ENCODE measurements around the gene EPB41L4B. TPM values are rescaled to one million over a fixed set of nuclear protein-coding genes. Genes with fewer than 3 reads are reported as not detected.

EPB41L4B gene
- polyA plus RNA-seq, result 4.1 and 4.6 TPM in 2 replicates
- 7.8 and 11.3 TPM in 2 replicates for polyA minus RNA-seq

- Histone ChIP-seq H3K9ac (ENCODE audit: low read length) (peak within 1 kb of the TSS; percentile 55), H3K79me2 (replicated peaks; ENCODE audit: insufficient read depth, low read length) (no peaks in the 10 kb centered on the region), H3K9me2 (ENCODE audit: insufficient read depth, low read length) (no peaks in the 10 kb centered on the region), H3K27ac (ENCODE audit: low read length) (no peak within 1 kb of the TSS), H3K27me3 (ENCODE audit: insufficient read depth, low read depth, low read length) (peaks cover 18% of the 10 kb centered on the region), H3K36me3 (ENCODE audit: insufficient read depth, low read length) (no peaks in the 10 kb centered on the region), H3K4me3 (ENCODE audit: low read length) (peak within 1 kb of the TSS; percentile 73), H3K4me2 (ENCODE audit: low read length) (peak within 1 kb of the TSS; percentile 81), H3F3A (ENCODE audit: insufficient read depth, low read length, poor library complexity, severe bottlenecking) (no peaks in the 10 kb centered on the region), H4K20me1 (ENCODE audit: insufficient read depth) (no peaks in the 10 kb centered on the region), H2AFZ (ENCODE audit: low read depth, low read length) (no peak within 1 kb of the TSS), H3K9me3 (ENCODE audit: low read length) (no peaks in the 10 kb centered on the region)
- TF ChIP-seq SMC3 (conservative IDR thresholded peaks at IDR 0.05; ENCODE audit: poor library complexity), result peak; percentile 89
- TF ChIP-seq, protein P1, sequence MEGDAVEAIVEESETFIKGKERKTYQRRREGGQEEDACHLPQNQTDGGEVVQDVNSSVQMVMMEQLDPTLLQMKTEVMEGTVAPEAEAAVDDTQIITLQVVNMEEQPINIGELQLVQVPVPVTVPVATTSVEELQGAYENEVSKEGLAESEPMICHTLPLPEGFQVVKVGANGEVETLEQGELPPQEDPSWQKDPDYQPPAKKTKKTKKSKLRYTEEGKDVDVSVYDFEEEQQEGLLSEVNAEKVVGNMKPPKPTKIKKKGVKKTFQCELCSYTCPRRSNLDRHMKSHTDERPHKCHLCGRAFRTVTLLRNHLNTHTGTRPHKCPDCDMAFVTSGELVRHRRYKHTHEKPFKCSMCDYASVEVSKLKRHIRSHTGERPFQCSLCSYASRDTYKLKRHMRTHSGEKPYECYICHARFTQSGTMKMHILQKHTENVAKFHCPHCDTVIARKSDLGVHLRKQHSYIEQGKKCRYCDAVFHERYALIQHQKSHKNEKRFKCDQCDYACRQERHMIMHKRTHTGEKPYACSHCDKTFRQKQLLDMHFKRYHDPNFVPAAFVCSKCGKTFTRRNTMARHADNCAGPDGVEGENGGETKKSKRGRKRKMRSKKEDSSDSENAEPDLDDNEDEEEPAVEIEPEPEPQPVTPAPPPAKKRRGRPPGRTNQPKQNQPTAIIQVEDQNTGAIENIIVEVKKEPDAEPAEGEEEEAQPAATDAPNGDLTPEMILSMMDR (IDR thresholded peaks at IDR 0.05; ENCODE audit: poor library complexity, severe bottlenecking), result peak; percentile 99
- peak; percentile 74 for TF ChIP-seq POLR2AphosphoS5 (IDR thresholded peaks at IDR 0.05)
- peak; percentile 59 for TF ChIP-seq EP300 (conservative IDR thresholded peaks at IDR 0.05; ENCODE audit: poor library complexity, severe bottlenecking)
- TF ChIP-seq EZH2 (IDR thresholded peaks at IDR 0.05; ENCODE audit: borderline replicate concordance, insufficient read depth, low read length, poor library complexity, severe bottlenecking), result no peak
- TF ChIP-seq MXI1 (conservative IDR thresholded peaks at IDR 0.05; ENCODE audit: poor library complexity, severe bottlenecking), result peak; percentile 97
- TF ChIP-seq RAD21 (conservative IDR thresholded peaks at IDR 0.05), result peak; percentile 97
- peak; percentile 18 for TF ChIP-seq REST (IDR thresholded peaks at IDR 0.05; ENCODE audit: borderline replicate concordance)
- TF ChIP-seq TAF1 (IDR thresholded peaks at IDR 0.05; ENCODE audit: low read depth), result peak; percentile 44
These were observed at the start of gene EPB41L4B for GRCh38 chr9:109320742-109321448. TSS of gene EPB41L4B (minus strand) at chr9:109321059. CDS start at chr9:109320446, 613 bp downstream.

DNA sequence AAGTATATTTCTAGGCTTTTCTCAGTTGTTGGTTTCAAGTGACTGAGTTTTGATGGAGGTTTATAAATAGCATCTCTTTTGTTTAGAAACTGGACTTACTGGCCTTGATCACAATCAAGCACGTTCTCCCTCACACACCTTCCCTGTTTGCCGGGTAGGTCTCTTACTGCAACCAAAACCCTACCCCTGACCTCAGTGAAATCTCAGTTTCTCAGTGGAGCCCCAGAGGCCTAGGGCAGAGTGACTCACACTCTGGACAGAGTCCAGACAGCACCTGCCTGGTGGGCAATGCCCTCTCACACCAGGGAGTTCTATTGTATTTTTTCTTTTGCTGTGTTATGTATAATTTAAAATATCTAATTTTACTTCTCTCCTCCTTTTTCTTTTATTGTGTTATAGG is 48.4 kb upstream of the EPB41L4B start:
- no peaks in the 10 kb centered on the region for H3K79me2 ChIP-seq (replicated peaks; ENCODE audit: insufficient read depth, low read length)
- no peak overlapping the region for H3K4me3 ChIP-seq (ENCODE audit: low read length)
- H3K36me3 ChIP-seq (ENCODE audit: insufficient read depth, low read length), result no peaks in the 10 kb centered on the region
- TF ChIP-seq EP300 (conservative IDR thresholded peaks at IDR 0.05; ENCODE audit: poor library complexity, severe bottlenecking) (no peak), POLR2AphosphoS5 (IDR thresholded peaks at IDR 0.05) (no peak), TAF1 (IDR thresholded peaks at IDR 0.05; ENCODE audit: low read depth) (no peak), REST (IDR thresholded peaks at IDR 0.05; ENCODE audit: borderline replicate concordance) (no peak), MXI1 (conservative IDR thresholded peaks at IDR 0.05; ENCODE audit: poor library complexity, severe bottlenecking) (no peak), RAD21 (conservative IDR thresholded peaks at IDR 0.05) (no peak)
- TF ChIP-seq, protein P1 (IDR thresholded peaks at IDR 0.05; ENCODE audit: poor library complexity, severe bottlenecking), result no peak
- no peaks in the 10 kb centered on the region for H3K9me3 ChIP-seq (ENCODE audit: low read length)
- H3K4me2 ChIP-seq (ENCODE audit: low read length), result no peak overlapping the region
- H3K27ac ChIP-seq (ENCODE audit: low read length), result no peak overlapping the region
- no peaks in the 10 kb centered on the region for H3K27me3 ChIP-seq (ENCODE audit: insufficient read depth, low read depth, low read length)
- H4K20me1 ChIP-seq (ENCODE audit: insufficient read depth), result no peaks in the 10 kb centered on the region
- H3F3A ChIP-seq (ENCODE audit: insufficient read depth, low read length, poor library complexity, severe bottlenecking), result no peaks in the 10 kb centered on the region
- H2AFZ ChIP-seq (ENCODE audit: low read depth, low read length), result no peak overlapping the region
- H3K9me2 ChIP-seq (ENCODE audit: insufficient read depth, low read length), result no peaks in the 10 kb centered on the region
- no peak overlapping the region for H3K9ac ChIP-seq (ENCODE audit: low read length)

All from neural cell (in vitro differentiated cells).